AG08395 (cell line): ENCODE measurements around the gene GPNMB.
"Not testable (repeated sequence)": the region's sequence is repeated elsewhere in the genome, so short reads cannot be mapped to it uniquely, and the experiment has no call there.

ENCODE experiments used
- DNase-seq: peaks from one replicate; pipeline ENCODE4 v3.0.0; 2012; ENCODE audit warnings: mixed read lengths, low spot score

GPNMB gene

DNA sequence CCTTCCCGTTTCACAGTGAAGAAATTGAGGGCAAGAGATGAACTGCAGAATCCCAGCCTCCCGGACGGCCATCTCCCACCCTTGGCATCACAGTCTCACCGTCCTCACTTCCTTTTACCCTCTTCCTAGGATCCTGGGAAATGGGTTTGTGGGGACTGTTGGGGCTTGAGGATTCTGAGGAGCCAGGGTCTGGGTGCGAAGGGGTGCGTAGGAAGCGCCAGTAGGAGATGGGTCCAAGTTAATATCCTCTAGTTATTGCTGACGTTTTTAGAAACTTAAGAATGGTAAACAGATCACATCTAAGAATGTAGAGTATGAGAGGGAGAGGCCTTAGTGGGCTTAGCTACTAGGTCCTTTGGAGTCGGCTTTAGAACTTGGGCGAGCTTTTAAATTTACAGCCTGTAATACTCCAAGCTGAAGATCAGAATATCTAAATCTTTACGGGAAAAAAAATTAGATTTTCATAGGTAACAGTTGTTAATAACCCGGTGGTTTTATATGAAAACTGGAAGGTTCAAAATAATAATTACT, 53.3 kb downstream of the GPNMB start:
- DNase-seq = peak; percentile 23

DNA sequence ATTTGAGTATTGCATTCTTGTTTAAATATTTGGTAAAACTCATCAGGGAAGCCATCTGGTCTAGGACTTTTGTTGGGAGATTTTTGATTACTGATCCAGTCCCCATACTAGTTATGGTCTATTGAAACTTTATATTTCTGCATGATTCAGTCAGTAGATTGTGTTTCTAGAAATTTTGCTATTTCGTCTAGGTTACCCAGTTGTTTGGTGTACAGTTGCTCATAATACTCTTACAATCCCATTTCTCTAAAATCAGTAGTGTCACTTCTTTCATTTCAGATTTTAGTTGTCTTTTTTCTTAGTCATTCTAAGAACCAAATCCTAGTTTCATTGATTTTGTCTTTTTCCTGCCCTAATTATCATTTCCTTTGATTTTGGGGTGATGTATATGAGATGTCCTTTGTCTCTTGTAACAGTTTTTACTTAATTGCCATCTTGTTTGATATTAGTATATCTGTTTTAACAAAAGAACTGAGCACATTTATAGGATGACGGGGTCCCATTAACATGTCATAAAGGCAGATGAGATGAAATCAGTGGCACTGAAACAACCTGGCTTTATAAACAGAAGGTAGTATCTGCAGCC, 60.5 kb downstream of the GPNMB start:
- no peak for DNase-seq

DNA sequence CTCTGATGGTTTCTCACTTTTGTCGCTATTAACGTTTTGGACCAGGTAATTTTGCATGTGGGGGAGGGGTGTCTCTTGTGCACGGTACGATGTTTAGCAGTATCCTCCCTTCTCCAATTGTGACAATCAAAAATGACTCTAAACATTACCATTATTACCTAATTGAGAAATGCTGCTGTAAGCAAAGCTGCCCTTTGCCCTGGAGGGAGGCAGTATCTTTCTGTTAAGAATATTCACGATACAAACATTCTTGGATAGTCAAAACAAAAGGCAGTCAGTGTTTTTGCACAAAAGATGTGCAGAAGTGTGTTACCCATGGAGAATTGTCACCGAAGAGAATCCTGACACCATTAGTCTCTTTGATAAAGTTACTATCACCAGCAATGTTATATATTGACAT, 62.2 kb downstream of the GPNMB start:
- no peak for DNase-seq

DNA sequence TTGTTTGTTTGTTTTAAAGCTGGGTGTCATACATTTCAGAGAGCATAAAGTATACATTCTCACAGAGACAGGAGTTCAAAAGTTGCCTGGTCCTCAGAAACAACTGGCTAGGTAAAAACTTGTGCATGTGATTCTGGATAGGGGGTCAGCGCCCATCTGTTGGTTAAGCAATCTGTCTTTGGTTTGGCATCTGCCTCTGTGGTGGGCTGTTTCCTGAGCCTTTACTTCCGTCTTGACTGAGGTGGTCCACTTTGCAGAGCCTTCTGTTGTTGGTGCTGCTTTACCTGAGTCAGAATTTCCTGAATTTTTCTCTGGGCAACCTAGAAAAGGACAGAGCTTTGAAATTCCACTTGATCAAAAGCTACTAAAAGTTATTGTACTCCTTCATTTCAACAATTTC, 65.6 kb downstream of the GPNMB start:
- not testable (repeated sequence) for DNase-seq

DNA sequence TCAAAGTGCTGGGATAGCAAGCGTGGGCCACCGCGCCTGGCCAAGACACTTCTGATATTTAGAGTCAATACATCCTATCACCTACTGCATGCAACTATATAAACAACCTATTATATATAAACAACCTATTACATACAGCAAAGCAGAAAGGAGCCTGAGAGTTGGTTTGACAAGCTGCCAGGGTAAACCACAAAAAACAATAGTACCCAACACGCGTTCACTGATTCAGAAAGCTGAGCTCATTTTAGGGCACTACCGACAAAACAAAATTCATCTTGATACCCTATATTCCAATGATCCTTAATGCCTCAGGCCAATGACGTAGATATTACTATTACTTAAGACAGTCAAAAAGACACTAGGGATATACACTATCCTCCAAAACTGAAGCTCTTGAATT, 68.8 kb downstream of the GPNMB start:
- DNase-seq = no peak
